Psoas muscle (tissue), 8 donors: ENCODE data around the gene AMOTL1. TPM values are rescaled to one million over a fixed set of nuclear protein-coding genes. Genes with fewer than 3 reads are reported as not detected.
A peak's percentile ranks its signal among the peaks of the same experiment; 100 is the strongest.

Experiments used
- ATAC-seq, 4 donors: fragments of 200-7000 bp; cut with Tn5 transposase; one replicate each; pipeline ENCODE4 v1.9.1; 2020; ENCODE audit warnings: moderate library complexity in 3 of 4, mild to moderate bottlenecking in 2 of 4
- DNase-seq, 2 donors: peaks; one replicate each; pipeline ENCODE4 v3.0.0-alpha.2; 2020
- H3K27ac ChIP-seq: fragments of 200-600 bp; one replicate; pipeline ENCODE4 v1.8.0; 2022
- H3K27me3 ChIP-seq, 3 donors: fragments of 200-600 bp in 1 of 3; one replicate each; pipeline versions ENCODE4 v1.6.1 to v1.8.0; 2013 to 2022; ENCODE audit warnings: low read length in 2 of 3, mild to moderate bottlenecking in 2 of 3, moderate library complexity in 1 of 3; ENCODE audit not compliant: insufficient read depth in 3 of 3
- H3K36me3 ChIP-seq, 2 donors: fragments of 200-600 bp in 1 of 2; one replicate each; pipeline versions ENCODE4 v1.6.1 to v1.8.0; 2013 to 2022; ENCODE audit warnings: low read depth in 1 of 2, mild to moderate bottlenecking in 1 of 2, moderate library complexity in 1 of 2; ENCODE audit not compliant: insufficient read depth in 1 of 2
- H3K4me1 ChIP-seq: fragments of 200-600 bp; one replicate; pipeline ENCODE4 v1.8.0; 2022
- H3K4me3 ChIP-seq: fragments of 200-600 bp; one replicate; pipeline ENCODE4 v1.8.0; 2022; ENCODE audit warnings: mild to moderate bottlenecking
- H3K9me3 ChIP-seq: fragments of 200-600 bp; one replicate; pipeline ENCODE4 v1.8.0; 2022
- CTCF ChIP-seq: fragments of 200-600 bp; IDR thresholded peaks from one replicate; pipeline ENCODE4 v1.8.0; 2022; ENCODE audit warnings: antibody characterized with exemption
- WGBS, 3 donors: extraction: QIAGEN DNeasy Blood & Tissue Kit; methylation state at CpG; one replicate each; pipeline versions ENCODE4 v1.1.6 to v1.1.7; 2013; 5-methylcytosine and 5-hydroxymethylcytosine counted together
- intact Hi-C, 2 donors: fragments of 100-400 bp; cut with DNase I; formaldehyde crosslinking; loops; one replicate each; pipeline versions ENCODE4 v1.11.0 to v1.14.2; 2022
- polyA plus RNA-seq, 3 donors: library from polyadenylated mRNA; stranded (reverse); fragments of 200-250 nt; gene quantifications; one replicate each; pipeline ENCODE4 v1.2.3, GENCODE V29; 2013
- total RNA-seq, 4 donors: library from RNA; stranded (reverse); fragmentation: NEBNext Ultra II Directional in 2 of 4; extraction: Animal tissue kit (Norgen Biotek cat#: 25700) in 2 of 4; gene quantifications; one replicate each; pipeline versions ENCODE4 v1.2.1 to v1.2.4, GENCODE V29; 2021 to 2023
- donor health status: healthy with polysubstance abuse.
- donor health status: DM: no; HTN: no; CAD: no; lungs with moderate emphysema.
- donor health status: Bipolar disorder and iron deficiency.
- donor health status: healthy.
- donor health status: DM: yes; HTN: yes; CAD: no.
- donor health status: DM: no; HTN: no; CAD: no.
- donor health status: DM: no; HTN: no; CAD: no.
- donor health status: DM: yes; HTN: yes; CAD: no.

Gene AMOTL1
- total and polyA plus RNA-seq, 7 donors = 46.5 to 355 (median 225) TPM

DNA sequence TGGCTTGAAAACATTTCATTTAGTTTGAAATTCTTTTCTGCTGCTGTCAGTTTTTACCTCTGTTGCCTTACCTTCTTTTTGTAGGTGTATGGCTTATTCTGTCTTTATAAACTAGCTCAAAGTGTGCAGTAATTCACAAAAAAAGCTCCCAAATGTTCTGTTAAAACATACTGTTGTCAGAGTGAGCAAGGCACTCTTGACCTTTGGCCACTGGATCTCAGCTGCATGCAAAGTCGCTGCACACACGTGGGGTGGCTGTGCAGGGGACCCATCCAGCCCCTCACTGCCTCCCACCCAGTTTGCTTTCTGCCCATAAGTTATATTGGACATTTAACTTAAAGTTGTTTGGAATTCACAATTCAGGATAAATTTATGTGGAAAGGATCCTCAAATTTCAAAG lies 92.2 kb downstream of the AMOTL1 start:
- no peak overlapping the region for H3K4me3 ChIP-seq
- TF ChIP-seq CTCF = no peak
- WGBS, 3 donors = 80 to 82% (median 82%) methylated on average over 2 of the region's 2 CpGs

GRCh38 chr11:94861306-94861845 lies 93.2 kb downstream of the AMOTL1 start:
- Histone ChIP-seq H3K36me3 (peaks cover 14 to 98% of the 10 kb centered on the region in 2 donors), H3K27ac (peak overlapping the region; percentile 58), H3K27me3 (no peaks in the 10 kb centered on the region), H3K4me1 (peaks cover 23% of the 10 kb centered on the region), H3K4me3 (no peak overlapping the region), H3K9me3 (no peaks in the 10 kb centered on the region)
- ATAC-seq (peak; percentile 32 to 61 (median 48)), DNase-seq (no peak)
- 51 to 61% (median 59%) methylated on average over 9 of the region's 9 CpGs for WGBS, 3 donors
- TF ChIP-seq CTCF = no peak
- intact Hi-C loops = no loop called here

More for the DNA sequence above, 92.2 kb downstream of the AMOTL1 start:
- intact Hi-C loops = no loop called here
- Histone ChIP-seq H3K27ac (no peak overlapping the region), H3K27me3 (no peaks in the 10 kb centered on the region), H3K4me1 (peaks cover 33% of the 10 kb centered on the region), H3K9me3 (no peaks in the 10 kb centered on the region), H3K36me3 (peaks cover 16 to 98% of the 10 kb centered on the region in 2 donors)
- DNase-seq (no peak), ATAC-seq (no peak)

GRCh38 chr11:94862926-94863880 lies 95.0 kb downstream of the AMOTL1 start:
- ATAC-seq (no peak), DNase-seq (no peak)
- no peak for TF ChIP-seq CTCF
- H3K4me1 ChIP-seq = peaks cover 7% of the 10 kb centered on the region
- H3K9me3 ChIP-seq = no peaks in the 10 kb centered on the region
- intact Hi-C loops = no loop called here
- H3K27me3 ChIP-seq = no peaks in the 10 kb centered on the region
- 84 to 92% (median 85%) methylated on average over 11 of the region's 11 CpGs for WGBS, 3 donors
- peaks cover 14 to 98% of the 10 kb centered on the region in 2 donors for H3K36me3 ChIP-seq
- H3K27ac ChIP-seq = peak overlapping the region; percentile 33
- H3K4me3 ChIP-seq = no peak overlapping the region

- Histone ChIP-seq H3K4me1 (peaks cover 3% of the 10 kb centered on the region), H3K9me3 (no peaks in the 10 kb centered on the region), H3K36me3 (peaks cover 8 to 98% of the 10 kb centered on the region in 2 donors), H3K4me3 (no peak overlapping the region), H3K27me3 (no peaks in the 10 kb centered on the region), H3K27ac (no peak overlapping the region)
- 78 to 90% (median 87%) methylated on average over 11 of the region's 11 CpGs for WGBS, 3 donors
- intact Hi-C loops = no loop called here
- no peak for TF ChIP-seq CTCF
- DNase-seq (no peak), ATAC-seq (no peak)
These were observed 96.4 kb downstream of the AMOTL1 start for GRCh38 chr11:94864506-94865045.
